ENCODE measurements around the gene PFDN1.

Gene PFDN1

GRCh38 chr5:140239461-140239860, 63.4 kb downstream of the PFDN1 start:
- DNase-seq (ENCODE audit: low read depth in 2 of 2): no peak

GRCh38 chr5:140238756-140239155, 64.1 kb downstream of the PFDN1 start:
- DNase-seq (ENCODE audit: low read depth in 2 of 2): no peak

- no peak for DNase-seq (ENCODE audit: low read depth in 2 of 2)
Measured at GRCh38 chr5:140236891-140237598, 65.9 kb downstream of the PFDN1 start.

- DNase-seq (ENCODE audit: low read depth in 2 of 2): no peak
Measured at GRCh38 chr5:140235791-140236551, 66.9 kb downstream of the PFDN1 start.

- no peak for DNase-seq (ENCODE audit: low read depth in 2 of 2)
Measured at GRCh38 chr5:140234377-140234989, 68.4 kb downstream of the PFDN1 start.

GRCh38 chr5:140232731-140233130, 70.2 kb downstream of the PFDN1 start:
- DNase-seq (ENCODE audit: low read depth in 2 of 2): no peak

GRCh38 chr5:140230373-140230772, 72.5 kb downstream of the PFDN1 start:
- DNase-seq (ENCODE audit: low read depth in 2 of 2): no peak

GRCh38 chr5:140228364-140228837, 74.5 kb downstream of the PFDN1 start:
- DNase-seq (ENCODE audit: low read depth in 2 of 2): no peak

GRCh38 chr5:140227046-140227445, 75.9 kb downstream of the PFDN1 start:
- no peak for DNase-seq (ENCODE audit: low read depth in 2 of 2)

GRCh38 chr5:140225396-140225795, 77.5 kb downstream of the PFDN1 start:
- DNase-seq (ENCODE audit: low read depth in 2 of 2): no peak

GRCh38 chr5:140224658-140225057, 78.2 kb downstream of the PFDN1 start:
- DNase-seq (ENCODE audit: low read depth in 2 of 2): no peak

- no peak for DNase-seq (ENCODE audit: low read depth in 2 of 2)
Measured at GRCh38 chr5:140223567-140223966, 79.3 kb downstream of the PFDN1 start.

GRCh38 chr5:140222416-140222815, 80.5 kb downstream of the PFDN1 start:
- DNase-seq (ENCODE audit: low read depth in 2 of 2): no peak

GRCh38 chr5:140221697-140222223, 81.1 kb downstream of the PFDN1 start:
- peak; percentile 46 to 47 for DNase-seq (ENCODE audit: low read depth in 2 of 2)

- no peak for DNase-seq (ENCODE audit: low read depth in 2 of 2)
Measured at GRCh38 chr5:140220698-140221064, 82.2 kb downstream of the PFDN1 start.

- DNase-seq (ENCODE audit: low read depth in 2 of 2): no peak
Measured at GRCh38 chr5:140220032-140220697, 82.7 kb downstream of the PFDN1 start.

- no peak for DNase-seq (ENCODE audit: low read depth in 2 of 2)
Measured at GRCh38 chr5:140219068-140219991, 83.6 kb downstream of the PFDN1 start.

- DNase-seq (ENCODE audit: low read depth in 2 of 2): no peak
Measured at GRCh38 chr5:140217299-140218026, 85.4 kb downstream of the PFDN1 start.

- DNase-seq (ENCODE audit: low read depth in 2 of 2): no peak
Measured at GRCh38 chr5:140216478-140217074, 86.3 kb downstream of the PFDN1 start.

- no peak for DNase-seq (ENCODE audit: low read depth in 2 of 2)
Measured at GRCh38 chr5:140215276-140215675, 87.6 kb downstream of the PFDN1 start.

Measured in fibroblast of skin of left quadriceps (primary cell).